Duodenal mucosa (tissue), 2 donors: Measurements from ENCODE around the gene ASPHD2.

Source experiments
- H3K27ac ChIP-seq: one replicate; pipeline ENCODE4 v1.7.0; 2013; ENCODE audit warnings: low read depth, low read length
- H3K27me3 ChIP-seq, 2 donors: one replicate each; pipeline ENCODE4 v1.7.0; 2013; ENCODE audit warnings: low read length in 2 of 2, control low read depth in 1 of 2; ENCODE audit not compliant: insufficient read depth in 2 of 2, control insufficient read depth in 1 of 2
- H3K36me3 ChIP-seq, 2 donors: one replicate each; pipeline ENCODE4 v1.7.0; 2013; ENCODE audit warnings: low read length in 2 of 2, control low read depth in 1 of 2; ENCODE audit not compliant: insufficient read depth in 2 of 2, control insufficient read depth in 1 of 2
- H3K4me1 ChIP-seq, 2 donors: one replicate each; pipeline ENCODE4 v1.7.0; 2013; ENCODE audit warnings: low read length in 2 of 2, control low read depth in 1 of 2; ENCODE audit not compliant: insufficient read depth in 2 of 2, control insufficient read depth in 1 of 2
- H3K4me3 ChIP-seq, 2 donors: one replicate each; pipeline ENCODE4 v1.7.0; 2013; ENCODE audit warnings: low read length in 2 of 2, low read depth in 1 of 2
- H3K9ac ChIP-seq, 2 donors: one replicate each; pipeline ENCODE4 v1.7.0; 2013; ENCODE audit warnings: low read length in 2 of 2, low read depth in 1 of 2
- H3K9me3 ChIP-seq, 2 donors: one replicate each; pipeline ENCODE4 v1.7.0; 2013; ENCODE audit warnings: low read length in 2 of 2, control low read depth in 1 of 2; ENCODE audit not compliant: control insufficient read depth in 1 of 2

The ASPHD2 gene

GRCh38 chr22:26414347-26414746 is 14.7 kb upstream of the ASPHD2 start:
- no peak overlapping the region for H3K4me3 ChIP-seq
- H3K36me3 ChIP-seq, result no peaks in the 10 kb centered on the region
- peaks cover 14 to 18% of the 10 kb centered on the region in 2 donors for H3K27me3 ChIP-seq
- no peaks in the 10 kb centered on the region for H3K4me1 ChIP-seq
- H3K27ac ChIP-seq, result no peak overlapping the region
- H3K9ac ChIP-seq, result no peak overlapping the region
- H3K9me3 ChIP-seq, result no peaks in the 10 kb centered on the region

- Histone ChIP-seq H3K9me3 (no peaks in the 10 kb centered on the region), H3K36me3 (no peaks in the 10 kb centered on the region), H3K4me1 (no peaks in the 10 kb centered on the region), H3K27me3 (peaks cover 14 to 16% of the 10 kb centered on the region in 2 donors), H3K9ac (no peak overlapping the region), H3K27ac (no peak overlapping the region), H3K4me3 (no peak overlapping the region)
These were observed 12.8 kb upstream of the ASPHD2 start for GRCh38 chr22:26416256-26416655.

GRCh38 chr22:26416670-26417276 is 12.3 kb upstream of the ASPHD2 start:
- H3K4me1 ChIP-seq, result no peaks in the 10 kb centered on the region
- H3K36me3 ChIP-seq, result no peaks in the 10 kb centered on the region

GRCh38 chr22:26417406-26417805 is 11.7 kb upstream of the ASPHD2 start:
- no peaks in the 10 kb centered on the region for H3K4me1 ChIP-seq
- H3K36me3 ChIP-seq, result no peaks in the 10 kb centered on the region
- H3K4me3 ChIP-seq, result no peak overlapping the region
- no peak overlapping the region for H3K27ac ChIP-seq
- peaks cover 10 to 16% of the 10 kb centered on the region in 2 donors for H3K27me3 ChIP-seq
- no peaks in the 10 kb centered on the region for H3K9me3 ChIP-seq
- H3K9ac ChIP-seq, result no peak overlapping the region

More at GRCh38 chr22:26416670-26417276, 12.3 kb upstream of the ASPHD2 start:
- no peaks in the 10 kb centered on the region for H3K9me3 ChIP-seq
- peaks cover 13 to 16% of the 10 kb centered on the region in 2 donors for H3K27me3 ChIP-seq
- H3K4me3 ChIP-seq, result no peak overlapping the region
- no peak overlapping the region for H3K9ac ChIP-seq
- H3K27ac ChIP-seq, result no peak overlapping the region

DNA sequence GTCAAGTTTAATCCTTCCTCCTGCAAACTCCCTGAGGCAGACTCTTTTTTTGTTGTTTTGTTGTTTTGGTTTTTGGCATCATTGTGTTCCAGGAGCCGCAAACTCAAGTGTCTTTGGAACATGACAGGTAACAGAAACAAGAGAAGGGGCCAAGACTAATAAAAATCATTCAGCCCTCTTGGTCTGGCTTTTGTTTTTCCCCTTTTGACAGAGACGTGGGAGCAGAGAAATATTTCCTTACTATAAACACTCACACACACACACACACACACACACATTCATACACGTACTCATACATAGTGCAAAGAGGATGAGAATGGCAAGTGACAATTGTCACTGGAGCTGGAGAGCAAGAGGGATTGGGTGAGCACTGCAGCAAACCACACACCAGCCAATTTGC is 10.4 kb upstream of the ASPHD2 start:
- Histone ChIP-seq H3K9ac (no peak overlapping the region), H3K4me1 (no peaks in the 10 kb centered on the region), H3K36me3 (no peaks in the 10 kb centered on the region), H3K4me3 (no peak overlapping the region), H3K9me3 (peaks cover 7 to 9% of the 10 kb centered on the region in 2 donors), H3K27ac (no peak overlapping the region), H3K27me3 (peaks cover 10 to 16% of the 10 kb centered on the region in 2 donors)

GRCh38 chr22:26426924-26427323 is 2.1 kb upstream of the ASPHD2 start:
- H3K4me3 ChIP-seq, result no peak overlapping the region
- H3K27me3 ChIP-seq, result no peaks in the 10 kb centered on the region
- peaks cover 17 to 23% of the 10 kb centered on the region in 2 donors for H3K4me1 ChIP-seq
- H3K9me3 ChIP-seq, result peaks cover 7 to 9% of the 10 kb centered on the region in 2 donors
- H3K9ac ChIP-seq, result no peak overlapping the region
- no peaks in the 10 kb centered on the region for H3K36me3 ChIP-seq
- no peak overlapping the region for H3K27ac ChIP-seq

DNA sequence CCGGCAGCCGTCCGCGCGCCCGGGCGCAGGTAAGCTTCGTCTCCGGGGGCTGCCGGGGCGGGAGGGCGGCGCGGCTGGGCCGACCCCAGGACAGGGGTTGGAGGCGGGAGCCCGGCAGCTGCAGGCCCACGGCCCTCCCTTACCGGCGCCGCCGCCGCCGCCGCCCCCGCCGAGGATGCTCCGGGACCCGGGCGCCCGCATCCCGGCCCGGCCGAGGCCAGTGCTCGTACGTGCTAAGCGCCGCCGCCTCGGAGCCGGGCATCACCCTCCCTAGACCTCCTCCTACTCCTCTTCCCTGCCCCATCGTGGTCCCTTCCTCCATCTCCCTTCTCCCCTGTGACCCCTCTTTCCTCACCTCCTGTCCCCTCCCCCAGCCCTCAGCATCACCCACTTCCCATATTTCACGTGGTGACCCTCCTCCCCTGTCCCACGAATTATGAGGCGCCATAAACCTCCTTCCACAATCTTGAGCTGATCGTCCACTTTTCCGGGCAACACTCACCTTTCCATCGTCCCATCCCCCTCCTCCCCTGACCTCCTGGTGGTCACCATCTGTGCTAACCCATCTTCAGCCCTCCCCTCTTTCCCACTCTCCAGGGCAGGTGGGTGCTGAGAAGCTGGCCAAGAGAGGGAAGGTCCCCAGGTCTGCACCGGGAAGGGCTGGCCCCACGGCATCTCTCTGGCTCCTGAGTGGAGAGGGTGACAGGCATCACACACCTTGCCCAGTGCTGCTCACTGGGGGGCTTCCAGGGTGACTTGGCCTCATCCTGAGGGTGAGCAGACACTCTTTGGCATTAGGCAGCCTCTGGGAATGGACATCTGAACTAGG is 612 bp downstream of the ASPHD2 start:
- Histone ChIP-seq H3K4me1 (peaks cover 17 to 23% of the 10 kb centered on the region in 2 donors), H3K9me3 (no peaks in the 10 kb centered on the region), H3K27ac (no peak overlapping the region), H3K9ac (peak overlapping the region in 1 of 2 donors; percentile 35), H3K36me3 (peaks cover 0 to 7% of the 10 kb centered on the region in 2 donors), H3K4me3 (peak overlapping the region; percentile 63 to 68), H3K27me3 (no peaks in the 10 kb centered on the region)

GRCh38 chr22:26430600-26430999 is 1.5 kb downstream of the ASPHD2 start:
- Histone ChIP-seq H3K27me3 (no peaks in the 10 kb centered on the region), H3K27ac (no peak overlapping the region), H3K4me1 (peaks cover 17 to 24% of the 10 kb centered on the region in 2 donors), H3K9me3 (no peaks in the 10 kb centered on the region), H3K4me3 (no peak overlapping the region), H3K9ac (no peak overlapping the region), H3K36me3 (peaks cover 0 to 7% of the 10 kb centered on the region in 2 donors)

DNA sequence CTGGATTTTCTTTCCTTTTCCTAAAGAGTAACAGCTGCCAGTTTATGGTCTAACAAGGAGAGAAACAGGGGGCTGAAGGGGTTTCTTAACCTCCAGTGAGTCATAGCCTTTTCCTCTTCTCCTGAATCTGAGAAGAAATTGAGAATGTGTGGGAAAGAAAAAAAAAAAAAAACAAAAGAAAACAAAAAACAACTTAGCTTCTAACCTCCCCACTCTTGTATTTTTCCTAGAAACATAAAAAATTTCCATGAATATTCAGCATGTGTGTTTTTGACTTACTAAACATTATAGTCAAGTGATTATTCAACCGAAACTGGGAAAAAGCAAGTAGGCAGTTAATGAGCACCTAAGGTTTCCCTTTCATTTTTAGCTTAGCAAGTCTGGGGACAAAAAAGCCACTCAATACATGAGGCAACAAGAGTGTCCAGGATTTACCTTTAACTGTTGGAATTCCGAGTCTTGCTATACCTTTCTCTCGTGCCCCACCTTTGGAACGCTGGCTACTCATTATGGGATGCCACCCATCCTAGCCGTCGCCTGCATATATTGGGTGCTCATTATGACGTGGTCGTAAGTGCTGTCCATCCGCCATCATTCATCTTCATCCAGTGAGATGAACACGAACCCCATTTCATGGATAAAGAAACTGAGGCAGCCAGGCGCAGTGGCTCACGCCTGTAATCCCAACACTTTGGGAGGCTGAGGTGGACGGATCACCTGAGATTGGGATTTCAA is 2.4 kb downstream of the ASPHD2 start:
- Histone ChIP-seq H3K27ac (no peak overlapping the region), H3K36me3 (peaks cover 0 to 7% of the 10 kb centered on the region in 2 donors), H3K9ac (no peak overlapping the region), H3K27me3 (no peaks in the 10 kb centered on the region), H3K4me3 (no peak overlapping the region), H3K9me3 (no peaks in the 10 kb centered on the region), H3K4me1 (peaks cover 24 to 33% of the 10 kb centered on the region in 2 donors)
